NK-92 treated with Interleukin-12 subunit alpha and Interleukin-12 subunit beta, amount 100 ng/mL, for 24 hours (cell line): ENCODE results near the gene INO80C.

Source experiments
- DNase-seq: peaks from one replicate; lab custom pipeline; 2025; lab: John Stamatoyannopoulos, UW

The INO80C gene

DNA sequence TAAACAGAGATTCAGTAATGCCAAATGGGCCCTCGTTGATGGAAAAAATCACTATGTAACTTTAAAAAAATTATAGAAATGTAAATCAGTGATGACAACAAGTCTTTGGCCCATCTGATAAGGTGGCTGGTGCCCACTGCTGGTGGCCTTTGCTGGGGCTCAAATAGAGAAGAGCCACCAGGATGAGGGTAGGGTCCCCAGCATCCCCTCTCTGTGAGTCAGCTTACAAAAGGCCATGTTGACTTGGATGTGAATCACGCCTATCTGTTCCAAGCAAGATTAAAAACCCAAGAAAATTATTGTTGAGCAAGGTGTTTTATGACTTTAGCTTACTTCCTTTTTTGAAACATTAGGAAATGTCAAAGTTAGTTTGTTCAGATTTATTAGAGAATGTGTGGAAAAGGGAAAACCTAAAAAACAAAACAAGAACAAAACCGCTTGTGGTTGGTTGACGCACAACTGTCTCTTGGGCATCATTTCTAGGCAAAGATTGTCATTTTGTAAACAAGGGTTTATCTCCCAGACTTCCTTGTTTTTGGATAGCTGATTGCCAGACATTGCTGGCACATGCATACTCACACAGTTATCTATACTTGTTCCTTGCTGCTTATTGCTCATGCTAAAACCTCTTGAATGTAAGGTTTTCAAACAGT, 66.9 kb downstream of the INO80C start:
- DNase-seq = no peak

DNA sequence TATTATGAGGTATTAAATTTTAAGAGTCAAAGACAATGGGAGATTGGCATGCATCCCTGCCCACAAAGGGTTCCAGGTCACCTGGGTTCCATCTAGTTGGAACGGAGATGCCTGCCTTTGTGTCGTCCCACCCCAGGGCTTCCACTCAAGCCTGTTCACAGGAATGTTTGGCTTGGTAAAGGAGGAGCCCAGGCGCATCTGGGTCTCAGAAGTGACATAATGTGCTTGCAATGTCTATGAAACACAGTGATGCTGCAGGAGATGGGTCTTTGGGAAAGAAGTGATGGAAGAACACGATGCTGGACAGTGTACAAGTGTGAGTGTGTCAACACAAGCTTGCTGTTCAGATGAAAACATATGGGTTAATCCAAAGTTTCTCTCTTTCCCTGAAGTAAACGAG, 71.0 kb downstream of the INO80C start:
- DNase-seq = no peak

DNA sequence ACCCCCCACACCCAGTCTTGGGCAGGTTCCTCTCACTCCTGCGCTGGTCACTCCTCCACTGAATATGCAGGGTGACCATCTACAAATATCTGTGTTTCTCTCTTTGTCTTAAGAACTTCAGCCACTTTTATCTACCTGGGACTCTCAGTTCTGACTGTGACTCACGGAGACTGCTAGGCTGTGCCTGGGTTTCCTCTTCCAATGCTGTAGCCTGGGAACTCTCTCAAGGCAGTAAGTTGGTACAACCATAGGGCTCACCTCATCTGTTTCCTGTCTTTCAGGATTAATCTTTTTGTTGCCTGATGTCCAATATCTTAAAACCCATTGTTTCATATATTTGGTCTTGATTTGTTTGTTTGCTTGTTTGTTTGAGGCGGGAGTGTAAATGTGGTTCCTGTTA, 73.4 kb downstream of the INO80C start:
- DNase-seq = no peak

DNA sequence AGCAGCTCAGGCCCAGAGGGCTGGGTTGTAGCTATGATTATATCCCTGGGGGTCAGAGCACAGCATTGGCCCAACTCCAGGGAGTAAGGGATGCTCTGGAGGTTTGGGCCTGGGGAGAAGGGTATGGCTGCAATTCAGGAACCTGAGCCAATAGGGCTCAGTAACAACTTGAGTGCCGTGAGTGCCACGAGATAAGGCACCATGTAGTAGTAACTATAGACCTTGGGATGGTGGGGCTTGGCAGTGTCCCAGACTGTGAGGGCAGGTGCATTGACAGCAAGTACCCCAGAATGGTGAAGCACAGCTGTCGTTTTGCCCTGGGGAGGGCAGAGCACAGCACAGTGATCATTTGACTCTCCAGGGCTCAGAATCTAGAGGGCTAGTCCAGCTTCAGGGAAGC, 75.5 kb downstream of the INO80C start:
- DNase-seq = no peak

DNA sequence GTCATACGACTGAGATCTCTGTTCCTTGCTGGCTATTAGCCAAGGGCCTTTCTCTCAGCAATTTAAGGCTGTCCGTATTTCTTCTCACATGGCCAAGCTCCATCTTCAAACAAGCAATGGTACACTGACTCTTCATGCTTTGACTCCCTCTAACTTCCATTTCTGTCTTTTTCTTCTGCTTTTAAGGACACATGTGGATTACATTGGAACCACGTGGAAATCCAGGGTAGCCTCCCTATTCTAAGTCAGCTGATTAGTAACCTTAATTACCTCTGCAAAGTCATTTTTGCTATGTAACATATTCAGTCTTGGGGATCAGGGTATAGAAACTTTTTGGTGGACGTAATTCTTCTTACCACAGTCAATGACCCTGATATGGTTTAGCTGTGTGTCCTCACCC, 79.2 kb downstream of the INO80C start:
- DNase-seq = no peak
